Measurements from ENCODE around the gene TIGD3. TPM values are rescaled to one million over a fixed set of nuclear protein-coding genes. Genes with fewer than 3 reads are reported as not detected.
A peak's percentile ranks its signal among the peaks of the same experiment; 100 is the strongest.

TIGD3 gene
- total and polyA plus RNA-seq, 9 of the 15 experiments (the other 6 are each of a cell fraction or from before 2014, with no cell fraction given) = 0.06 to 1.3 (median 0.56) TPM

- H3K79me2 ChIP-seq (ENCODE audit: control insufficient read depth, insufficient read depth, low read length) = no peaks in the 10 kb centered on the region
- in situ Hi-C loops (cut with MboI) = no loop called here
- no peak overlapping the region for H3K27ac ChIP-seq (ENCODE audit: extremely low read depth, low read depth, low read length)
- POLR2A ChIA-PET = interaction anchor here (1.0 to 15.6 kb wide), 6 partner anchors 19 to 151 kb away, joined by 3 to 253 read pairs (median 9); partner anchors contain the start of genes DPF2, MALAT1 and NEAT1
- ATAC-seq (no peak), DNase-seq (ENCODE audit: extremely low read depth in 1 of 4, low spot score in 3 of 4) (no peak), FAIRE-seq (no peak)
- 89% methylated on average over 7 of the region's 7 CpGs for WGBS (ENCODE audit: insufficient coverage, low coverage, missing lambda C conversion rate)
- peaks cover 25 to 47% of the 10 kb centered on the region in 2 experiments for H3K4me1 ChIP-seq (replicated peaks in 1 of 2; ENCODE audit: control insufficient read depth in 2 of 2, insufficient read depth in 2 of 2, low read length in 2 of 2)
- peak overlapping the region in 1 of 2 experiments; percentile 53; a peak in 1 of 4 replicates for H3K9ac ChIP-seq (ENCODE audit: insufficient read depth in 1 of 2, low read depth in 2 of 2, low read length in 2 of 2)
- no peaks in the 10 kb centered on the region for H3K9me3 ChIP-seq (replicated peaks; ENCODE audit: control insufficient read depth, insufficient read depth, low read depth, low read length)
- H3K4me2 ChIP-seq (ENCODE audit: insufficient read depth, low read length) = no peak overlapping the region
- intact Hi-C loops (cut with micrococcal nuclease) = no loop called here
- H3K4me3 ChIP-seq = no peak overlapping the region
- BruUV-seq (replicated peaks) = no TSS peak
- no peaks in the 10 kb centered on the region for H3K9me1 ChIP-seq (ENCODE audit: control insufficient read depth, insufficient read depth, low read length)
- H3K27me3 ChIP-seq (ENCODE audit: control insufficient read depth in 2 of 2, insufficient read depth in 2 of 2, low read length in 2 of 2) = no peaks in the 10 kb centered on the region
- CTCF ChIA-PET (ENCODE audit: low intra/inter-chr PET ratio) = interaction anchor here (0.7 kb wide), 1 partner anchor 31 kb away, joined by 3 read pairs; no protein-coding TSS in a partner anchor
- H3K36me3 ChIP-seq (ENCODE audit: control insufficient read depth, insufficient read depth, low read length) = peaks cover 41% of the 10 kb centered on the region
- H2AFZ ChIP-seq (ENCODE audit: low read depth, low read length) = no peak overlapping the region
- peaks cover 10% of the 10 kb centered on the region; the same call in 1 of the 2 replicates for H4K20me1 ChIP-seq (replicated peaks; ENCODE audit: control insufficient read depth, insufficient read depth, low read length)
- TF ChIP-seq CREB5 (CRISPR knock-in tag; IDR thresholded peaks at IDR 0.05) (no peak), NR2F6 (CRISPR knock-in tag; IDR thresholded peaks at IDR 0.05) (no peak), GMEB1 (CRISPR knock-in tag; IDR thresholded peaks at IDR 0.05) (no peak), ZBTB9 (CRISPR knock-in tag; IDR thresholded peaks at IDR 0.05) (no peak), E4F1 (CRISPR knock-in tag; IDR thresholded peaks at IDR 0.05; ENCODE audit: borderline replicate concordance) (no peak), MEF2D (tag; conservative IDR thresholded peaks at IDR 0.05; ENCODE audit: low read depth) (no peak), ZNF583 (CRISPR knock-in tag; IDR thresholded peaks at IDR 0.05) (no peak), ZSCAN32 (CRISPR knock-in tag; IDR thresholded peaks at IDR 0.05) (no peak), ZBED1 (IDR thresholded peaks at IDR 0.05) (no peak), MCM5 (IDR thresholded peaks at IDR 0.05; ENCODE audit: low read depth) (no peak), MYNN (IDR thresholded peaks at IDR 0.05) (no peak), MYNN (CRISPR knock-in tag; IDR thresholded peaks at IDR 0.05) (no peak), ZZZ3 (IDR thresholded peaks at IDR 0.05) (no peak), ARHGAP35 (IDR thresholded peaks at IDR 0.05; ENCODE audit: partially characterized antibody) (no peak), THRA (IDR thresholded peaks at IDR 0.05) (no peak), ZNF316 (IDR thresholded peaks at IDR 0.05) (no peak), ZNF146 (CRISPR knock-in tag; IDR thresholded peaks at IDR 0.05; ENCODE audit: unreplicated experiment) (no peak)
Measured at GRCh38 chr11:65353376-65353775, 1.2 kb upstream of the TIGD3 start.
